HepG2 (cell line): Measurements from ENCODE around the gene RPH3AL. TPM values are rescaled to one million over a fixed set of nuclear protein-coding genes. Genes with fewer than 3 reads are reported as not detected.
A peak's percentile ranks its signal among the peaks of the same experiment; 100 is the strongest.

Experiments
- ATAC-seq: fragments of 200-7000 bp; cut with Tn5 transposase; 3 replicates; pipeline ENCODE4 v1.9.1; 2020; ENCODE audit warnings: mild to moderate bottlenecking, moderate library complexity
- BruUV-seq: library from RNA; stranded (reverse); fragments of 400-500 nt; replicated peaks from 2 replicates; lab custom pipeline; 2021; lab: Mats Ljungman, UMichigan
- CTCF ChIA-PET: fragments of 300-600 bp; formaldehyde crosslinking; extraction: SDS; loops from one replicate; lab custom pipeline; 2021; ENCODE audit warnings: low total read pairs, inconsistent platforms, low intra/inter-chr PET ratio; lab: Yijun Ruan, JAX
- POLR2A ChIA-PET: fragments of 350-600 bp; sonication (Branson Sonifier 250); formaldehyde crosslinking; loops from one replicate; lab custom pipeline; 2020; ENCODE audit warnings: antibody characterized with exemption, inconsistent platforms; lab: Yijun Ruan, JAX
- DNase-seq: peaks from one replicate; pipeline ENCODE4 v3.0.0-alpha.2; 2015; ENCODE audit warnings: low spot score
- FAIRE-seq: peaks from 3 replicates; lab custom pipeline; 2011; peaks lifted over from hg19 to GRCh38; lab: Jason Lieb, UNC
- H2AFZ ChIP-seq: one replicate; pipeline ENCODE4 v1.6.1; 2011; ENCODE audit warnings: low read length, inconsistent platforms
- H3K27ac ChIP-seq: fragments of 300-600 bp; 3 replicates; pipeline ENCODE4 v1.8.0; 2011; ENCODE audit warnings: mixed run types, mild to moderate bottlenecking, mixed read lengths, low read length, inconsistent platforms; ENCODE audit not compliant: insufficient read depth; ENCODE audit errors: extremely low read length
- H3K27me3 ChIP-seq, 2 experiments: fragments of 200-600 bp in 1 of 2; 2 replicates in 1 of 2; 3 replicates in 1 of 2; pipeline versions ENCODE4 v1.6.0 to v1.8.0; 2011; ENCODE audit warnings: low read length in 2 of 2, mild to moderate bottlenecking in 2 of 2, moderate library complexity in 2 of 2, inconsistent platforms in 1 of 2; ENCODE audit not compliant: insufficient read depth in 2 of 2, control insufficient read depth in 1 of 2
- H3K36me3 ChIP-seq, 2 experiments: fragments of 200-600 bp in 1 of 2; replicated peaks in 1 of 2; 2 replicates in 1 of 2; 3 replicates in 1 of 2; pipeline versions ENCODE4 v1.5.1 to v1.8.0; 2011; ENCODE audit warnings: low read length in 2 of 2, inconsistent platforms in 1 of 2; ENCODE audit not compliant: insufficient read depth in 2 of 2, control insufficient read depth in 1 of 2
- H3K4me1 ChIP-seq: 2 replicates; pipeline ENCODE4 v1.5.1; 2012; ENCODE audit warnings: low read length, inconsistent platforms; ENCODE audit not compliant: insufficient read depth
- H3K4me2 ChIP-seq: 2 replicates; pipeline ENCODE4 v1.6.0; 2011; ENCODE audit warnings: low read depth, low read length, inconsistent platforms
- H3K4me3 ChIP-seq, 3 experiments: fragments of 200-600 bp in 1 of 3; sonication (generic), shearing (Covaris generic) in 1 of 3; replicated peaks in 1 of 3; 2 replicates each; pipeline ENCODE4 v1.5.1; 2011 to 2016; ENCODE audit warnings: low read length in 3 of 3, inconsistent platforms in 2 of 3, low read depth in 2 of 3, mild to moderate bottlenecking in 2 of 3, control low read depth in 1 of 3, mixed read lengths in 1 of 3; ENCODE audit not compliant: insufficient read depth in 1 of 3
- H3K79me2 ChIP-seq: one replicate; pipeline ENCODE4 v1.6.1; 2011; ENCODE audit warnings: low read length, inconsistent platforms; ENCODE audit not compliant: insufficient read depth
- H3K9ac ChIP-seq: 2 replicates; pipeline ENCODE4 v1.6.0; 2011; ENCODE audit warnings: mild to moderate bottlenecking, low read depth, low read length, inconsistent platforms; ENCODE audit not compliant: insufficient read depth
- H3K9me3 ChIP-seq: 2 replicates; pipeline ENCODE4 v1.5.1; 2012; ENCODE audit warnings: mild to moderate bottlenecking, low read length
- H4K20me1 ChIP-seq: 2 replicates; pipeline ENCODE4 v1.6.0; 2011; ENCODE audit warnings: inconsistent platforms, mild to moderate bottlenecking, low read length, moderate library complexity; ENCODE audit not compliant: insufficient read depth
- TEAD2 ChIP-seq: sonication (generic); formaldehyde crosslinking; IDR thresholded peaks from 2 replicates; pipeline ENCODE4 v1.9.0; 2021; ENCODE audit warnings: missing genetic modification reagents
- ZNF609 ChIP-seq: sonication (generic); formaldehyde crosslinking; IDR thresholded peaks from 2 replicates; pipeline ENCODE4 v1.4.0; 2020; ENCODE audit warnings: mild to moderate bottlenecking, missing genetic modification reagents, borderline replicate concordance
- ZNF629 ChIP-seq: sonication (generic); formaldehyde crosslinking; conservative IDR thresholded peaks from 2 replicates; pipeline ENCODE4 v1.5.0; 2020; ENCODE audit warnings: missing genetic modification reagents
- WGBS: methylation state at CpG from one replicate; pipeline ENCODE4 v1.1.6; 2017; ENCODE audit warnings: low lambda C conversion rate; 5-methylcytosine and 5-hydroxymethylcytosine counted together
- in situ Hi-C: cut with HindIII; loops from 2 replicates; pipeline ENCODE4 v1.10.0; 2017; ENCODE audit warnings: low pct_unique_long_range_greater_than_20kb; ENCODE audit not compliant: extremely low pct_ligation_motif_present
- intact Hi-C: fragments of 100-400 bp; cut with micrococcal nuclease; formaldehyde crosslinking; loops from one replicate; pipeline ENCODE4 v1.10.0; 2022; ENCODE audit not compliant: unreplicated experiment
- polyA plus RNA-seq, 8 experiments: library from polyadenylated mRNA; depleted of rRNA in 3 of 8; stranded (reverse) in 7 of 8; unstranded in 1 of 8; fragments of >200 nt; fragmentation: Illumina TruSeq in 4 of 8; extraction: Trizol in 4 of 8; gene quantifications; 2 replicates each; pipeline versions ENCODE4 v1.2.1 to v1.2.3, GENCODE V29; 2011 to 2016; ENCODE audit warnings: low read depth in 4 of 8, missing spikeins in 1 of 8, mixed read lengths in 1 of 8; ENCODE audit not compliant: insufficient read depth in 1 of 8
- total RNA-seq, 5 experiments: library from RNA; depleted of rRNA; stranded (reverse); fragments of >200 nt; fragmentation: Illumina TruSeq; extraction: Trizol; gene quantifications; 2 replicates each; pipeline ENCODE4 v1.2.3, GENCODE V29; 2016; ENCODE audit warnings: low read depth in 1 of 5

Gene RPH3AL
- total and polyA plus RNA-seq, 2 of the 13 experiments (the other 11 are each of a cell fraction or from before 2014, with no cell fraction given): 7.8 to 16.4 TPM

- Histone ChIP-seq H4K20me1 (no peaks in the 10 kb centered on the region; the same call in 1 of the 2 replicates), H3K27ac (no peak overlapping the region), H3K79me2 (peaks cover 59% of the 10 kb centered on the region), H3K4me2 (no peak overlapping the region), H3K36me3 (no peaks in the 10 kb centered on the region; a peak in 1 of 5 replicates), H3K9me3 (no peaks in the 10 kb centered on the region), H2AFZ (no peak overlapping the region), H3K4me1 (peaks cover 46% of the 10 kb centered on the region), H3K27me3 (no peaks in the 10 kb centered on the region), H3K9ac (no peak overlapping the region), H3K4me3 (no peak overlapping the region)
- ChIA-PET CTCF (no interaction called here), POLR2A (no interaction called here)
- ATAC-seq: no peak
- no peak for FAIRE-seq
- no peak for TF ChIP-seq TEAD2 (CRISPR knock-in tag)
- TF ChIP-seq ZNF629 (CRISPR knock-in tag): peak; percentile 79
- TF ChIP-seq ZNF609 (CRISPR knock-in tag): no peak
- in situ Hi-C loops: no loop called here
- no peak for DNase-seq
- BruUV-seq: no TSS peak
- WGBS: 93% methylated on average over 12 of the region's 12 CpGs
- intact Hi-C loops: no loop called here
Observed at GRCh38 chr17:345992-346785, 6.4 kb downstream of the RPH3AL start.
